OCI-LY3 (cell line): Measurements from ENCODE around the gene FLNB.

Experiments
- CTCF ChIP-seq: fragments of 200-600, 300-600 bp; sonication (generic); IDR thresholded peaks from 2 replicates; pipeline ENCODE4 v1.5.1; 2014; ENCODE audit warnings: antibody characterized with exemption, low read length, low read depth
- EZH2phosphoT487 ChIP-seq: fragments of 200-600 bp; shearing (Covaris generic); IDR thresholded peaks from 2 replicates; pipeline ENCODE4 v1.6.1; 2018; ENCODE audit warnings: antibody characterized with exemption, mixed run types, low read depth

- no peak for TF ChIP-seq CTCF
- TF ChIP-seq EZH2phosphoT487: no peak
Measured at GRCh38 chr3:58101499-58102389, 93.5 kb downstream of the FLNB start.
